ENCODE data around the gene ABHD15.
A peak's percentile ranks its signal among the peaks of the same experiment; 100 is the strongest.

ABHD15 gene

DNA sequence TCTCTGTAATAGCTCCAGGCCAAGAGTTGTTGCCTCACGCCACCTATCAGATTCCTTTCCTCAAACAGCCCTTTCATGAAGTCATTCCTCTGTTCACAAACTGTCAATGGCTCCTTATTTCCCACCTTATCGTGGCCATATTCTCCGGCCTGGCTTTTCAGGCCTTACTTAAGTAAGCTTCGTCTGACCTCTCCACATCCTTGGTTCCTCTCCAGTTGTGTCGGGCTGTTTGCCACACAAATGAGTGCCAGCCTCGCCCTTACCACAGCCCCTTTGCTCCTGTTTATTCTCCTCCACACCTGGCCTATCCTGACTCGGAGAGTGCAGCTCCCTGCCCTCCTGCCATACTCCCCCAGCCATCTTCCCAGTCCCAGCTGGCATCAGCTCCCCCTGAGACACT is 3.7 kb upstream of the ABHD15 start:
- DNase-seq (ENCODE audit: low read depth), result no peak

DNA sequence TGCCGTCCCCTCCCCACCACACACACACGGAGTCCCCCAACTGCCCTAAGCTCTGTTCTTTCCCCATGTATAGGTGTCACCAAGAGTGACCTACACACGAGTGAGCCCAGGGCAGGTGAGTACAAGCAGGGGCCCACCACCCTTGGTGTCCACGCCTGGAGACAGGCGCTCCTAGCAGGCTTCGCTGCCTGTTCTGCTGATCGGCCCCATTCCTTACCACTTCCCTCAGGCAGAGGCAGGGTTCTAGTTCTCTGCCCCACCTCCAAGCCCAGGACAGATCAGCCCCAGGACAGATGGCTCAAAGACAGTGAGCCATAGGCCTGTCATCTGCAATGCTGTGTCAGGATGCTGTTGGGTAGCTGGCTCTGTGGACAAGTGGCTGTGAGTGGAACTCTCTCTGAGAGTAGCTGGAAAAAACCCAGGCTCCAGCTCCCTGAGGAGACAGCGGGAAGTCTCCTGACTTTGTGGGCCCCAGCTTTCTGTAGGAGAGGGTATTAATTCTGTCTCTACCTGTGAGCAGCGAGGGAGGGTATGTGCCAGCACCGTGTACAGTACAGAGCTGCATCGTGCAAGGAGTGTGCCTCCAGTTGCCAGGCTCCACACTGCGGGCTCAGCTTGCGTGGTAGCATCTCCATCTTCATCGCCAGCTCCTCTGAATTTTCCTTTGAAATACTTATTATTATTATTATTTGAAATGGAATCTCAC is 2.6 kb upstream of the ABHD15 start:
- no peak for DNase-seq (ENCODE audit: low read depth)
- peak overlapping the region; percentile 74 for H3K4me3 ChIP-seq (ENCODE audit: low read depth, low read length)
- TF ChIP-seq, protein P1, sequence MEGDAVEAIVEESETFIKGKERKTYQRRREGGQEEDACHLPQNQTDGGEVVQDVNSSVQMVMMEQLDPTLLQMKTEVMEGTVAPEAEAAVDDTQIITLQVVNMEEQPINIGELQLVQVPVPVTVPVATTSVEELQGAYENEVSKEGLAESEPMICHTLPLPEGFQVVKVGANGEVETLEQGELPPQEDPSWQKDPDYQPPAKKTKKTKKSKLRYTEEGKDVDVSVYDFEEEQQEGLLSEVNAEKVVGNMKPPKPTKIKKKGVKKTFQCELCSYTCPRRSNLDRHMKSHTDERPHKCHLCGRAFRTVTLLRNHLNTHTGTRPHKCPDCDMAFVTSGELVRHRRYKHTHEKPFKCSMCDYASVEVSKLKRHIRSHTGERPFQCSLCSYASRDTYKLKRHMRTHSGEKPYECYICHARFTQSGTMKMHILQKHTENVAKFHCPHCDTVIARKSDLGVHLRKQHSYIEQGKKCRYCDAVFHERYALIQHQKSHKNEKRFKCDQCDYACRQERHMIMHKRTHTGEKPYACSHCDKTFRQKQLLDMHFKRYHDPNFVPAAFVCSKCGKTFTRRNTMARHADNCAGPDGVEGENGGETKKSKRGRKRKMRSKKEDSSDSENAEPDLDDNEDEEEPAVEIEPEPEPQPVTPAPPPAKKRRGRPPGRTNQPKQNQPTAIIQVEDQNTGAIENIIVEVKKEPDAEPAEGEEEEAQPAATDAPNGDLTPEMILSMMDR (conservative IDR thresholded peaks at IDR 0.05; ENCODE audit: low read depth, low read length), result no peak

More for the DNA sequence above, 3.7 kb upstream of the ABHD15 start:
- TF ChIP-seq, protein P1 (conservative IDR thresholded peaks at IDR 0.05; ENCODE audit: low read depth, low read length), result no peak
- no peak overlapping the region for H3K4me3 ChIP-seq (ENCODE audit: low read depth, low read length)

DNA sequence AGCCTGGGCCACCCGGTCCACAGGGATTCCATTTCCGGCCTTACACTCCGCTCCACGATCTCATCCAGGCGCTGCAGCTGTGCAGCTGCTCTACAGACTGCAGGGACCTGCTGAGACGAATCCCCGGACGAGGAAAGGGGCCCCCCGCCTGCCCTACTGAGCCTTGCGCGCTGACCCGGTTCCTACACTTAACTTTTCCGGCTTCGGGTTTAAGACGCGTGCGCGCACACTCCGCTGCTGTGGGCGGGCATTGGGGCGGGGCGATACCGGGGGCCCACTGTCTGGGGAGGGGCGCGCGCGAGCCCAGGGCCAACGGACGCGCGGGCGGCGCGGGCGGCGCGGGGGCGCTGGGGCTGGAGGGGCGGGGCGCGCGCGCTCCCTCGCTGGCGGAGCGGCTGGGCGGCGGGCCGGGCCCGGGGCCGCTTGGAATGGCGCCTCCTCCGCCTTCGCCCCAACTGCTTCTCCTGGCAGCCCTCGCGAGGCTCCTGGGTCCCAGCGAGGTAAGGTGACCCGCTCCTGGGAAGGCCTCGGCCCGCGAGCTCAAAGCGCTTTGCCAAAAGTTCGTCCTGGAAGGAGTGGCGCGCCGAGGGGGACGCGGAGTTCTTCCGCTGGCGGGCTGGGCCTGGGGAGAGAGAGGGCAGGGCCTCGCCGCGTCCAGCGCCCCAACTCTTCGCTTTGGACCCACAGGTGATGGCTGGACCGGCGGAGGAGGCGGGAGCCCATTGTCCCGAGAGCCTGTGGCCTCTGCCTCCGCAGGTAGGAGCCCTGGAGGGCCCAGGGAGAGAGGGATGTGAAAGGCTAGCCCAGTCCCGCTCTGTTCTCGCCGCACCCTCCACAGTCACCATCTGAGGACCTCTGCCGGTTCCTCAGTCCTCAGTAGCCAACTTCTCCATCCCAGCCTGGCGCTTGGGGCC is 1.8 kb upstream of the ABHD15 start, which contains the start of gene TP53I13:
Gene TP53I13 (plus strand): TSS at position 371 of the 914 bp plus-strand sequence. CDS start 58 bp downstream, at position 429.
- TF ChIP-seq, protein P1 (conservative IDR thresholded peaks at IDR 0.05; ENCODE audit: low read depth, low read length), result no peak
- peak; percentile 74 for DNase-seq (ENCODE audit: low read depth)
- H3K4me3 ChIP-seq (ENCODE audit: low read depth, low read length), result peak within 1 kb of the TSS; percentile 74

DNA sequence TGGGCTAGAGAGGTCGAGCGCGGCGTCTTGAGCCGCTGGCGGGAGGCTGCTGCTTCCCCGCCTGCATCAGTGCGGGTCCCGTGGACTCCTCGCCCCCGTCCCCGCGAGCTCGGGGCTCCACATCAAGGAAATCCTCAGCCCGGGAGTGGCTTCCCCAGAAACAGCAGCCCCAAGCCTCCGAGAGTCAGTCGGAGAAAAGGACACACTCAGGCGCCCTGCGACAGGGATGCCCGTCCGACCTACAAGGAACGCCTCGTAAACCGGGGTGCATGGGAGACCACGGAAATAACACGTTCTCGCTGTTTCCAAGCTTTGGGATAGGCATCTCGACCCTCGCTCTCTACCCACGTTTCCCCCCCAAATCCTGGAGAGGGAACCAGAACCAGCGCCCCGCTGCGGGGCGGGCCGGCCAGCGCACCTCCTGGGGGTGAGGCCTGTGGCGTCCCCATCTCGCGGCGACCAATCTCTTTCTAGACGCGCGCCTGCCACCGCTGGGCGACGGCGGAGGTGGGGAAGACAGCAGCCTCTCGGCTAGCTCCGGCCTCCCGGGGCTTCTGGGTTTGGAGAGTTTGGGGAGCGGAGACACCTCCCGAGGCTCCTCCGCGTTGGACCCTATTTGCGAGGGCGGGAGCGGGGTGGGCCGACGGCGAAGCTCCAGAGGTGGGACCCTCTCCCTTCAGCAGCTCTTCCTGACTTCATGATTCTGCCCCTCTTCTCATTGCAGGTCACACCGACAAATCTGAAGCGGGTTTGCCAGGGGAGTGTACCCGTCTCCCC is 905 bp upstream of the ABHD15 start:
- TF ChIP-seq, protein P1 (conservative IDR thresholded peaks at IDR 0.05; ENCODE audit: low read depth, low read length), result peak; percentile 22
- peak overlapping the region; percentile 74 for H3K4me3 ChIP-seq (ENCODE audit: low read depth, low read length)
- peak; percentile 26 for DNase-seq (ENCODE audit: low read depth)

DNA sequence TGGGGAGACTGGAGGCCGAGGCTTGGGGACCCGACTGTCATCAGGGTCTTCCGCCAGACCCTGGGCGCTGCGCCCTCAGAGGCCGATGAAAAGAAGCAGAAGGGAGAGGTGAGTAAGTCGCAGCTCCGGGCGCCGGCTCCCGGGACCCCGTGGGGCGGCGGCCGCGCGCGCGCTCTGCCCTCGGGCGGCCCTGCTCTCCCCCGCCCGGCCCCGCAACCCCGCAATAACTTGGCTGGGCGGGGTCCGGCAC is 392 bp upstream of the ABHD15 start:
- H3K4me3 ChIP-seq (ENCODE audit: low read depth, low read length), result peak overlapping the region; percentile 74
- DNase-seq (ENCODE audit: low read depth), result no peak
- TF ChIP-seq, protein P1 (conservative IDR thresholded peaks at IDR 0.05; ENCODE audit: low read depth, low read length), result no peak

DNA sequence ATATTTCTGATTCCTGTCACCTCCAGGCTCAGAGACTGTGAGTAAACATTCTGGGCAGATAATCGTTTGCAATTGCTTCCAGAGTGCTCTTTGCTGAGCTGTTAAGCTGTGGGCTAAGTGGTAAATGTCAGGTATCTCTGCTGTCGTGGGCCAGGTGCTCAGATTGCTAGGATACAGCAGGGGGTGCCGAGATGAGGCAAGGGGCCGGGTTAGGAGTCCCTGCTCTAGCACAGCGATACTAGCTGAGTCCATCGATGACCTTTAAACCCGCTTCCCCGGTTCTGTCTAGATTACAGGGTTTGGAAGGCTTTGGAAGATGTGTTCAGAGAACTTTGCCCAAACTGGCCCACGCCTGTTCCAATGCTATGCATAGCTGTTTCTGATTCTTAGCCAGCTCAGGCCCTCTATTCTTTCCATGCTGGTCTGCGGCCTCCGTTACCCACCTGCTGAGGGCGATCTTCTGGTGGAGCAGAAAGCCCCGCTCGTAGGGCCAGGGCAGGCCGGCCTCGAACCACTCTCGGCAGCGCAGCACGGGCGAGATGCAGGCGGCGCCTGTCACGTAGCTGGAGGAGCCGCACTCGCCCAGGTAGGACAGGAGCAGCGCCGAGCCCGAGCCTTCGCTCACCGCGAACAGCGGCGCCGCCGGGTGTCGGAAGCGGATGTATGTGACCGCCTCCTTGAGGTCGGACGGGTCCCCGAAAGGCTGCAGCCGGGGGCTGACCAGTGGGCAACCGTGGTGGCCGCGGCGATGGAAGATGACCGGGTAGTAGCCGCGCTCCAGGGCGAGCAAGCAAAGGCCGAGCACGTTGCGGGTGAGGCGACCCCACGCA is 979 bp downstream of the ABHD15 start:
- no peak for DNase-seq (ENCODE audit: low read depth)
- TF ChIP-seq, protein P1 (conservative IDR thresholded peaks at IDR 0.05; ENCODE audit: low read depth, low read length), result no peak
- H3K4me3 ChIP-seq (ENCODE audit: low read depth, low read length), result peak overlapping the region; percentile 51

All from choroid plexus epithelial cell (primary cell).